DMS153 (cell line): ENCODE measurements around the gene GRAMD4.

Experiments
- DNase-seq: peaks from one replicate; lab custom pipeline; 2025; lab: John Stamatoyannopoulos, UW

Gene GRAMD4

DNA sequence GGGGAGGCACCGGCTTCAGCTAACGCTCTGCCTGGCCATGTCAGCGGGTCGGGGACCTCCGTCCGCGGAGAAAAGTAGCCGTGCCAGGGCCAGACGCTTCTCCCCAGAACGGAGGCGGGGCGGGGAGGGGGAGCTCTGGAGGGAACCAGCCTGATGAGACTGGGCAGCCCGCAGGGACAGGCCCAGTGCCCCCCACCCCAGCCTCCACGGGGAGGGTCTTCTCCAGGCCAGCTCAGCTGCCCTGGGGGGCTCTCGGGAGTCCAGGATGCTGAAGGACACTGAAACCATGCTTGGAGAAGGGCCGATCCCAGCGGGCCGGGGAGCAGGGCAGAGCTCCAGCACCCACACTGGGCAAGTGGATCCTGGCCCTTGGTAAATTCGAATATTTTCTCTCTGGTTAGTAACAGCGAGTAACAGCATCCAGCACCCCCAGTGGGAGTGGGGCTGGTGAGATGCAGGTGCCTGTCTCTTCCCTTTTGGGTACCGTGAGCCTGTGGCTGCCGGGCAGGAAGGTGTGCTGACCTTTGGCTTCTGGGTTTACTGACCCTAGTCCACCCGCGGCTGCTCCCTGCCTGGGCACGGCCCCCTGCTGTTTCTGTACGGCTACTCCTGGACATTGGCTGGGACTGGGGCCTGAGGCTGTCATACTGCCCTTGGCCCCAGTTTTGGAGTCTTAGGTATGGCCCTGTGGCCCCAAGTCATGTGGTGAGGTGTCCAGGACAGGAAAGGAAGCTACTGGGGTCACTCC, 35.8 kb downstream of the GRAMD4 start:
- no peak for DNase-seq

DNA sequence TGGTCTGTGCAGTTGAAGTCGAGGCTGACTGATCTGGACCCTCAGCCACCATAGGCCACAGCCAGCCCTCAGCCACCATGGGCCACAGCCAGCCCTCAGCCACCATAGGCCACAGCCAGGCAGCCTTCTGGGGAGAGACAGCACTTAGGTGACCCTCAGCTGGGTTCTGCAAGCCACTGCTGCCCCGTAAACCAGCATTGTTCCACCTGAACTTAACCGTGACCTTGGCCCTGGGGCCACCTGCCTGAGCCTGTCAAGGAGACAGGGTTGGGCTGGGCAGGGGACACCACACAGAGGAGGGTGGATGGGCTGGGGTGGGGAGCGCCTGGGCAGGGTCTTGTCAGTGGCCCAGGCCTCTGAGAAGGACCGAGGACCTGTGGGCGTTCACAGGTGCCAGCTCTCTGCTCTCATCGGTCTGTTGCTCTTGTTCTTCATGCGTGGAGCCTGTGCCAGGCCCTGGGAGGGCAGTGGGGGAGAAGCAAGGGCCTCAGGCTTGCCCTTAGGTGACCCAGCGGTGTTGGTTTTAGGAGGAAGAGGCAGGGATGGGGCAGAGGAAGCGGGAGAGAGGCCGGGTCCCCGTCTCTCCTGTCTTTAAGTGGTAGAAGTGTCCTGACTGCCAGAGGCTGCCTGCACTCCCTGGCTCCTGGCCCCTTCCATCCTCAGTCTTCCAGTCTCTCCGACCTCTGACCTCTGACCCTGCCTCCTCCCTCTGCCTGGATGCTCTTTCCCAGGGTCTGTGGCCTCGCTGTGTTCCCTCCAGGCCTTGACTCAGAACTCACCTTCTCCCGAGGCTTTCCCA, 36.9 kb downstream of the GRAMD4 start:
- no peak for DNase-seq

DNA sequence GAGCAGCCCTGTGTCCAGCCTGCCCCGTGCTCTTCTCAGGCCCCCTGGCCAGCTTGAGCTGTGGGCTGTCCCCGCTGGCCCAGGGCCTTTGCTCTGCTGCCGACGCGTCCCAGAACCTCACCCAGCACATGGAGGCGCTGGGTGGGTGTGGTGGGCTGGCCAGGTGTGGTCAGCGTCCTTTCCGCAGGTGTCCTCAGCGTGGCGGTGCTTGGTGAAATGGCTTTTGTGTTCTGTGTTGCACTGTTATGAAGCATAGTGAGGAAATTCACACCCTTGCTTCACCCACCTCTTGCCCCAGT, 37.4 kb downstream of the GRAMD4 start:
- DNase-seq, result no peak

DNA sequence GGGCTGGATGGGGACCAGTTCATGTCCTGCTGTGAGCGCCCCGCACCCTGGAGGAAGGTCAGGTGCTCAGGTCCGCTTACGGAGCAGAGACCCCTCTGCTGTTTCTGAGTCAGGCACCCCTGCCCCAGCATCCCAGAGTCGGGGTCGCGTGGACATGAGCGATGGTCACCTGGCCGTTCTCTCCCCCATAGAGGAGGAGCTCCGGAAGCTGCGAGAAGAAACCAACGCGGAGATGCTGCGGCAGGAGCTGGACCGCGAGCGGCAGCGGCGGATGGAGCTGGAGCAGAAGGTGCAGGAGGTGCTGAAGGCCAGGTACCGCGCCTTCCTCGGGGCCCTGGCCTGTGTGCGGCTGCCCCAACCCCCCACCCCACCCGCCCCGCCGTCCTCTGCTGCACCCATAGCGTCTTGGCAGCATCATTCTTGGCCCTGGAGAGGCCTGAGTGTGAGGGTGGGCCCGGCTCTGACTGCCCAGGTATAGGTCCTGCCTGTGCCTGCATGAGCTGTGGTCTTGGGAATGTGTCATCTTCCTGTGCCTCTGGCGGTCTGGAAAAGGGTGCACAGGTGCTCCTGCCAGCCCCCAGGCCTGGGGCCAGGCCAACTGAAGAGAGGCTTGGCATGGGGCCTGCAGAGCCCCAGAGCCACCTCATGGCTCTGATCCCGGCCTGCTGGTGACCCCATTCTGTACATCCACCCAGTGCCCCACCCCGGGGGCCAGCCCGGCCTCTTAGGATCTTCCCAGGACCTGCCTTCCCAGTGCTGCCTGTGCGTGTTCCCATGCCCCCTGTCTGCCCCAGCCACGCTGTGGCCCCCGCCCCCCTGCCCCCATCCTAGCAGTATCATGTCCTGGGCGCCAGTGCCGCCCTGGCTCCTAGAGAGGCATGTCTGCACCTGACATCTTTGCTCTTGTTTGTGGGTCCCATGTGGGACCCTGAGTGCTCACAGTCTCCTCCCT, 38.1 kb downstream of the GRAMD4 start:
- DNase-seq, result no peak

DNA sequence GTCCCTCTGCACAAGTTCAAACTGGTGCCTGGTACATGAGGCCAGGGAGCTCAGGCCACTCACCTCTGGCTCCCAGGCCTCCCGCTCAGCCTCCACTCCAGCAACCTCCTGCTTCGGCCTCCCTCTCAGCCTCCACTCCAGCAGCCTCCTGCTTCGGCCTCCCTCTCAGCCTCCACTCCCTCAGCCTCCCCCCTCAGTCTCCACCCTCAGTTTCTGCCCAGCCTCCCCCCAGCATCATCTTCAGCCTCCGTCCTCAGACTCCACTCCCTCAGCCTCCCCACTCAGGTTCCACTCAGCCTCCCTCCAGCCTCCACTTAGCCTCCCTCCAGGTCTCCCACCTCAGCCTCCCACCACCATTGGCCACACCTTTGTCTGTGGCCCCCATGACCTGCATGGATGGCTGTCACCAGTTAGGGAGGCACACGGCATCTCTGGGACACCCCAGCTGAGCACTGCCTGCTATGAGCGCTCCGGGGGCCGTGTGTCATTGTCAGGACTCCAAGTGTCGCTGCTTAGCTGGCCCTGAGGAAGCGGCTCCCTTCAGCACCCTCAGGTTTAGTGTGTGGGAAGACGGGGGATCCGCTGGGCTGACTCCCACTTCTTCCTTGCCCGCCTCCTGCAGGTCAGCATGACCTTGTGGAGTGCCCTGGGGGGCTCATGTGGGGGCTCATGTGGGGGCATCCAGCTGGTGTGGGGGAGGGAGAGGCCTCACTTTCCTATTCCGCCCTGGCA, 39.0 kb downstream of the GRAMD4 start:
- DNase-seq, result no peak

DNA sequence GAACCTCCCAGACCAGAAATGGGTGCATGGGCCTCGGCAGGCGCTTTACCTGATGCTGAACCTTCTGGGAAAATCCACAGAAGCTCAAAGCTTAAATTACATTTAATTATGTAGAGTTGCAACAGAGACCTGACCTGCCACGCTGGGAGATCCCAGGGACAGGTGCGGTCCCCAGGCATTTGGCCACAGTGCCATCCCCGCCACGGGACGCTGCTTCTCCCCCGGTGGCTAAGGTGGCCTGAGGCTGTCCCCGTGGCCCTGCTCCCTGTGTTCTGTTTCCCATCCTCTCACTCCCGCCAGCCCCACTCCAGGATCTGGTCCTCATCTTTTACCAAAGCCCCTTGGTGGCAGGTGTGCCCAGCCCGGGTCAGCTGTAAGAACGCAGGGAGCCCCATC, 39.6 kb downstream of the GRAMD4 start:
- no peak for DNase-seq

DNA sequence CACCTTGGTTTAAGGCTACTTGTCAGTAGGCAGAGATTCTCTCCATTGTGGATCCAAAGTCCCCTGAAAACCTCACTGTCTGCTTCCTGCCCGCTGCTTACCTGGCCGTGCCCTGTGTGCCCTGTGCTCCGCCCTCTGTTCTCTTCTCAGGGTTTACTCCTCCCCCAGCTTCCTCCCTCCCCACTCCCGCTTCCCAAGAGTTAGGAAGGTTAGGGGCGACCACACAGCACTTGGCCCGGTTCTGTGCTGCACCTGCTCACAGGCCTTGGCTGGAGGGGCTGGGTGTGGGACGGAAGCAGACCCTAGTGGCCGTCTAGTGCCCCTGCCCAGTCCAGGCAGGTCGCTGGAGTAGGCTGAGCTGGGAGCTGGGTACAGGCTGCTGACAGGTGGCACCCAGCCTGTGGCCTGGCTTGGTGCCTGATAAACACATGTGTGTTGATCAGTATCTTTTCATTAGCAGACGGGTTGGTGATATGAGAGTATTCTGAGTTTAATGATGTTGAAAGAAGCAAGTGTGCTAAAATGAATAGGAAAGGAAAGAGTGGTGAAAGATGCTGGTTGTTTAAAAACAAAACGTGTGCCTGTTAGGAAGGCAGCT, 40.5 kb downstream of the GRAMD4 start:
- peak; percentile 88 for DNase-seq

DNA sequence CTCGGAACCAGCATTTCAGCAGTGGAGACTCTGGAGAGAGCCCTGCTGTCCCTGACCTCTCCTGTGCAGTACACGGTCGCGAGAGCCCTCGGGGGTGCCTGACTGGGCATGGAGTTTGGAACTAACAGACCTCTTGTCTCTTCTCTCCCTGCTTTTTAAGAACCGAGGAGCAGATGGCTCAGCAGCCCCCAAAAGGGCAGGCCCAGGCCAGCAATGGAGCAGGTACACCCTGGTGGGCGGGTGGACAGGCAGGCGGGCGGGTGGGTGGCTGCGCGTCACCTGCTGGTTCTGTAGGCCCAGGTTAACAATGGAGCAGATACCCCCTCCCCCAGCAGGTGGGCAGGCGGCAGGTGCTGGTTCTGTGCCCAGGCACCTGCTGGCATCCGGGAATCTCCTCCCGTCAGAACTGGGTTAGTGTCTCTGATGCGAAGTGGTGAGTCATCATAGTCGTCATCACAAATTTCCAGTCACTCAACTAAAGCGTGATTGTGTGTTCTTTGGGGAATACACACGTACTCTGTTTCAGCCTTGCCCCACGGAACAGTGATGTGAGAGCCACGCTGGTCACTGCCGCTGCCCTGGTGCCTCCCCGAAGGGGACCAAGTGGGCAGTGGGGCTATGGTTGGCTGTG, 41.1 kb downstream of the GRAMD4 start:
- peak; percentile 89 for DNase-seq

DNA sequence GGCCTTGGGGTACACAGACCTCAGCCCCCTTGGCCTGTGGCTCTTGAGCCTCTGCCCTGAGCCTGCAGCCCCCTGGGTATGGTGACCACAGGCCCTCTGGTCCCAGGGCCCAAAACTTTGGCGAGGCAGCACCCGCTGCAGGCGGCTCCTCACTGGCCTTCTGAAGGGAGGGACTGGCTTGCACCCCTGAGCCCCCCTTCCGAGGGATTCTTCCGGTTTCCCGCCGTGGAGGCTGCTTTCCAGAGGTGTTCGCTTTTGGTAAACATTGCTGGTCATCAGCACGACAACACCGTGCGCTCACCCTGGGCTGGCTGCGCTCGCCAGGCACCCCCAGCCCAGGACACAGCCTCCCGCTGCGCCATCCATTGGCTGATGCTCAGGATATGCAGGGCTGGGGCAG, 42.0 kb downstream of the GRAMD4 start:
- DNase-seq, result no peak

DNA sequence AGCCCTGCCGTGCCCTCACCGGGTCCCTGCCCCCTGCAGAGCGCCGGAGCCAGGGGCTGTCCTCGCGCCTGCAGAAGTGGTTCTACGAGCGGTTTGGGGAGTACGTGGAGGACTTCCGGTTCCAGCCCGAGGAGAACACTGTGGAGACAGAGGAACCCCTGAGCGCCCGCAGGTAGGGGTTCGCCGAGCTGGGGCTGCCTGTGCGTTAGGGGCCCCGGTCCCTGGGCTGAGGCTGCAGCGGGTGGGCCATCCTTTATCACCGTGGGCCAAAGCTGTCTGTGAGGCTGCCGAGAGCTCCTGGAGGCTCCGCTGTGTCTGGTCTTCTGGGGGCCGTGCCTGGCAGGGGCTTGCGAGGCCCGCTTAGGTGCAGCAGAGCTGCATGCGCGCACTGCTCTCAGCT, 42.8 kb downstream of the GRAMD4 start:
- no peak for DNase-seq

DNA sequence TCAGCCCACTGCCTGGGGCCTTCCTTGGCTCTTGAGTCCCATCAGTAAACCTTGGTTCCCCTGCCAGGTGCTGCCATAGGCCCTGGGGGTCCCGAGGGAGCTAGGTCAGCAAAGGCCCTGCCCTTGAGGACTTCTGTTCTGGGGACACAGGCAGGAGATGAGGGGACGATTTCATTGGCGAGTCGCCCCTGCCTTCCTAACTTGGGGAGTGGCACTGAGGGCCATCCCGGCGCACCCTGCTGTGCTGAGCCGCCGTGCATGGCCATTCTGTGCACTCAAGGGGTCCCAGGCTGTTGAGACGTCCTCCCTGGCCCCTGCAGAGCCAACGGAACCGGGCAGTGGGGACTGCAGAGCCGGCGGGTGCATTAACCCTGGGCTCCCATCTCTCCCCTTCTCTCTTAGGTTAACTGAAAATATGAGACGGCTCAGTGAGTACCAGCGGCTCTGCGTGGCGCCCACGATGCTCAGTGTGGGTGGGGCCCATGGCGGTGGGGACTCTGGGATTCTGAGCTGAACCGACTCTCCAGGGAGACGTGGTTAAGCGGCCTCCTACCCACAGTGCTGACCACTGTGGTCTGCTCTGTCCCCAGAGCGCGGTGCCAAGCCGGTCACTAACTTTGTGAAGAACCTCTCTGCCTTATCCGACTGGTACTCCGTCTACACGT, 43.4 kb downstream of the GRAMD4 start:
- no peak for DNase-seq

DNA sequence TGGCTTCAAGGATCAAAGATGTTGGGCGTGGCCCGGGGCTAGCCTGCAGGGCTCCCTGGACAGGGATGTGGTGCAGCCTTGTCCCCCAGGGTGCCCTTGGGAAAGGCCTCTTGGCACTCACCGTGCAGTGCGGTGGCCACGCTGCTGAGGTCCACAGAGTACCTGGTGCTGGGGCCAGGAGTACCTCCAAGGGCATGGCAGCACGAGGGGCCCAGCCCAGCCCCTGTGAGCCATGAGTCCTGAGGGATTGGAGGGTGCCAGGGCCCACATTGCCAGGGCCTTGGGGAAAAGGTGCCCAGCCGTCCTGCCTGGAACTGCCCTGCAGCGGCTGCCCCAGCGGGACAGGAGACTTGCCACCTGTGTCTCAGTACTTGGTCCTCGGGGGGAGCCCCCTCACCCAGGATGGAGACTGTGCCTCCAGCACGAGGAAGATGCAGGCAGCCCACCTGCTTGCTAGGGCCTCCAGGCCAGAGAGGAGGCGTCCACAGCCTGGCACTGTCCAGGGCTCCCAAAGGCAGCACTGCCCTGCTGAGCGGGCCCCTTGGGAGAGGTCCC, 44.2 kb downstream of the GRAMD4 start:
- no peak for DNase-seq

DNA sequence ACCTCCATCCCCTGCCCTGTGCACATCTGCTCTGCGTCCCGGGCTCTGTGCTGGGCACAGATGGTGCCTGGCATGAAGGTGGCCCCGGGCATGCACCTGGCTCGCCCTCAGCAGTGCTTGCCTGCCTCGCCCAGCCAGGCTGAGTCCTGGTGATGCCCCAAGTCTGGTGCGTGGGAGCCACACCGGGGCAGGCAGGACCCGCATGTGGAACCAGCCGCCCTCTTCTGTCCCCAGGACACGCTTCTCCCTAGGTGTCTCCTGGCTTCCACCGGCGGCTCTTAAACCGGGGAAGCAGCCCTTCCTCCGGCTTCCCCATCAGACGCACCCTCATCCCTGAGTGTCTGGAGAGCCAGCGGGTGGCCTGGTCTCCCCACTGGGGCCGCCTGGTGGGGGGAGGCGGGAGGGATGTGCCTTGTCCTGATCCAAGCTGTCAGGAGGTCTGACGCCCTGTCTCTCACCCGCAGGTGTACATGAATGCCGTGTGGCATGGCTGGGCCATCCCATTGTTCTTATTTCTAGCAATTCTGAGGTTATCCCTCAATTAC, 45.0 kb downstream of the GRAMD4 start:
- DNase-seq, result no peak

DNA sequence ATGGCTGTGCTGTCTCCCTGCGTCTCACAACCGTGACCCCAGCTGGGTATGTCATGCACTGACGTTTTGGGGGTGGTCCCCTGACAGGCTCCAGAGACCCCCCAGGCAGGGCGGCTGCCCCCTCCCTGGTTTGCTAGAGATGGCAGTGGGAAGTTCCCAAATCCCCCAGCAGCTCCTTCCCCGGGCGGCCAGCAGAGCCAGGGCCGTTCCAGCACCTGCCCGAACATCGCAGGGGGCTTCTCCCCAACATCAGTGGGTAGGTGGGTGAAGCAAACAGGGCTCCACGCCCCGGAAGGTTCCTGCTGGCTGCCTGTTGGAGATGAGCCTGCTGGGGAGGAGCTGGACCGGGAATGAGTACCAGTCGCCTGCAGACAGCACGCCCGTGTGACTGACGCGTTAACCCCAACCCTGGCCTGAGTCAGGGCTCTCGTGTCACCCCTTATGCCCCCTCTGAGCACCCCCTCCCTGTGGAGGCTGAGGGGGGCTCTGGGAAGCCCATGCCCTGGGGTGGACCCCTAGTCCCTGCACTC, 45.6 kb downstream of the GRAMD4 start:
- no peak for DNase-seq

DNA sequence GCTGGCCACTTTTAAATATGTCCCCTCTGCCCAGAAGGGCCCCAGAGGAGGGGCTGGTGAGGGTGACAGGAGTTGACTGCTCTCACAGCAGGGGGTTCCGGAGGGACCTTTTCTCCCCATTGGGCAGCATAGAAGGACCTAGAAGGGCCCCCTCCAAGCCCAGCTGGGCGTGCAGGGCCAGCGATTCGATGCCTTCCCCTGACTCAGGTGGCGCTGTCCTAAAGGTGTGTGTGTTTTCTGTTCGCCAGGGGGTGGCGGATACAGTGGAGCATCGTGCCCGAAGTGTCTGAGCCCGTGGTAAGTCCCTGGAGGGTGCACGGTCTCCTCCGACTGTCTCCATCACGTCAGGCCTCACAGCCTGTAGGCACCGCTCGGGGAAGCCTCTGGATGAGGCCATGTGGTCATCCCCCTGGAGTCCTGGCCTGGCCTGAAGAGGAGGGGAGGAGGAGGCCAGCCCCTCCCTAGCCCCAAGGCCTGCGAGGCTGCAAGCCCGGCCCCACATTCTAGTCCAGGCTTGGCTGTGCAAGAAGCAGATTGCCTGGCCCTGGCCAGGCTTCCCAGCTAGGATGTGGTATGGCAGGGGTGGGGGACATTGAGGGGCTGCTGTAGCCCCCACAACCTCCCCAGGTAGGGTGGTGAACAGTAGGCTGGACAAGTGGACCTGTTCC, 46.5 kb downstream of the GRAMD4 start:
- no peak for DNase-seq

DNA sequence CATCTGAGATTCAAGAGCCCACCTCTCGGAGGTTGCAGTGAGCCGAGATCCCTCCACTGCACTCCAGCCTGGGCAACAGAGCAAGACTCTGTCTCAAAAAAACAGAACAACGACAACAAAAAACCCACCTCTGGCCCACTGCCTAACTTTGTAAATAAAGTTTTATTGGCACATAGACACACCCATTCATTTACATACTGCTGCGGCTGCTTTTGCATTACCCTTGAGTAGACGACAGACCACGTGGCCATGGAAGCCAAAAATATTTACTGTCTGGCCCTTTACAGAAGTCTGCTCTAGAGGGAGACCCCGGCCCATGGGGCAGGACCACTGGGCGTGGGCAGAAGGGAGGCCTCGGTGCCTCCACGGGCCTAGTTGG, 47.0 kb downstream of the GRAMD4 start:
- DNase-seq, result no peak

DNA sequence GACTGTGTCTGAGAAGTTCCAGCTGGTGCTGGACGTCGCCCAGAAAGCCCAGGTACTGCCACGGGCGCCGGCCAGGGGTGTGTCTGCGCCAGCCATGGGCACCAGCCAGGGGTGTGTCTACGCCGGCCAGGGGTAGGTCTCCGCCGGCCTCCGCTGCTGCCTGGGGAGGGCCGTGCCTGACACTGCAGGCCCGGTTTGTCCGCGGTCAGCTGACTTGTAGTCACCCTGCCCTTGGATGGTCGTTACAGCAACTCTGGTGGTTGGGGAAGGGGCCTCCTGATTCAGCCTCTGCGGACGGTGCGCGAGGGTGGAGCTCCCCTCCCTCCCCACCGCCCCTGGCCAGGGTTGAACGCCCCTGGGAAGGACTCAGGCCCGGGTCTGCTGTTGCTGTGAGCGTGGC, 47.9 kb downstream of the GRAMD4 start:
- no peak for DNase-seq

DNA sequence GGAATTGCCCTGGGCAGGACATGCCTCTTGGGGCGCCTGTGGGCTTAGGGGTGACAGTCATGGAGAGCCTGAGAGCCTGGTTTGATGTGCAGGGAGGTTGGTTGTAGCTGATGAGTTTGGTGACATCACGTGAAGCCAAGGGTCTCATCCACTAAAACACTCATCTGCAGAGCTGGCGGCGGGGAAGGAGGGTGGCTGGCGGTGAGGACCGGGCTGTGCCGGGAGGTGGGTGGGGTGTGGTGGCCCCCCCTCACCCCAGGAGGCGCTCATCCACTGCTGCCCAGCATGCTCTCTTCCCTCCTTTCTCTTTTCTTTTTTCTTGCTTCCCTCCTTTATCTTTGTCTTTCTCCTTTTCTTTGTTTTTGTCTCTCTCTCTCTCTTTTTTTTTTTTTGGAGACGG, 49.0 kb downstream of the GRAMD4 start:
- DNase-seq, result no peak

DNA sequence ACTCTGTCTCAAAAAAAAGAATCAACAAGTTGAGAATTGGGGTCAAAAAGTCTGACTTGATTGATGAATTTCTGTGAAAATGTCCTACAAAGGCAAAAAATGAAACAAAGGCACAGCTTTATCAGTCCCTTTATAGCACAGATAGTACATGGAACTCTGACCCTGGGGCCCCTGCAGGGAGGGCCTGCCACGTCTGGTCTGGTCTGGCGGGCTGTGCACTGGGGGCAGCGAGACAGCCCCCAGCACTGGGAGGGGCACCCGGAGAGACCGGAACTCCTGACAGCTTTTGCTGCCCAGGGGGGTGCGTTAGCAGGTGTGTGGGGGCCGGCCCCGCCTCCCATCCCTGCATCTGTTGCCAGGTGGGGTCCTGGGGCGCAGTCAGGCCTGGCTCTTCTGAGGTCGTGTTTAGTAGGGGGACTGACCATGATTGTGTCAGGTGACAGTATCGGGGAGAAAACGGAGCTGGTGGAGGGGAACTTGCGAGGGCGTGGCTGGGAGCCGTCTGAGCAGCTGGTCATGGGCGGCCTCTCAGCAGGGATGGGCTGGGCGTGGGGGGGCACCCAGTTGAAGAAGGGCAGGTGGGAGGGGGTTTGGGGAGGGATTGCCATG, 51.7 kb downstream of the GRAMD4 start:
- DNase-seq, result no peak
